ENCODE data around the gene SENP1. TPM values are rescaled to one million over a fixed set of nuclear protein-coding genes. Genes with fewer than 3 reads are reported as not detected.

The SENP1 gene
- polyA plus RNA-seq, 2 of the 4 experiments (the other 2 are of a cell fraction) = 13.9 to 49.3 TPM

GRCh38 chr12:48029491-48030172 is 76.2 kb downstream of the SENP1 start:
- H3K4me3 ChIP-seq = no peak overlapping the region
- H3K4me2 ChIP-seq = no peak overlapping the region
- no peak overlapping the region for H3K27ac ChIP-seq
- TF ChIP-seq MAZ (IDR thresholded peaks at IDR 0.05; ENCODE audit: borderline replicate concordance, low read depth, low read length) = no peak
- no peak for TF ChIP-seq HDAC2 (IDR thresholded peaks at IDR 0.05)
- TF ChIP-seq ATOH8 (CRISPR knock-in tag; IDR thresholded peaks at IDR 0.05; ENCODE audit: low read depth) = no peak
- no peak for TF ChIP-seq RNF2 (IDR thresholded peaks at IDR 0.05; ENCODE audit: borderline replicate concordance, low read depth)
- no peak for TF ChIP-seq PHF8 (IDR thresholded peaks at IDR 0.05; ENCODE audit: borderline replicate concordance, low read depth)
- TF ChIP-seq ZC3H11A (IDR thresholded peaks at IDR 0.05) = no peak
- TF ChIP-seq HOXB13 (CRISPR knock-in tag; IDR thresholded peaks at IDR 0.05; ENCODE audit: low read depth) = no peak
- no peak for TF ChIP-seq CBX2 (IDR thresholded peaks at IDR 0.05; ENCODE audit: borderline replicate concordance, low read depth)
- TF ChIP-seq SREBF2 (IDR thresholded peaks at IDR 0.05) = no peak
- no peak for TF ChIP-seq HMGXB4 (CRISPR knock-in tag; IDR thresholded peaks at IDR 0.05; ENCODE audit: borderline replicate concordance)
- TF ChIP-seq REST (IDR thresholded peaks at IDR 0.05) = no peak
- no peak for TF ChIP-seq SMC3 (IDR thresholded peaks at IDR 0.05)
- no peak for TF ChIP-seq MAFK (IDR thresholded peaks at IDR 0.05; ENCODE audit: partially characterized antibody)
- TF ChIP-seq EHF (CRISPR knock-in tag; IDR thresholded peaks at IDR 0.05) = no peak
- no peak for TF ChIP-seq BHLHE40 (IDR thresholded peaks at IDR 0.05; ENCODE audit: low read depth, low read length)
- no peak for TF ChIP-seq RFX5 (IDR thresholded peaks at IDR 0.05)
- FAIRE-seq (no peak), DNase-seq (ENCODE audit: low read depth in 1 of 2, low spot score in 1 of 2) (no peak), ATAC-seq (no peak)
- ChIA-PET CTCF (interaction anchor here (2.0 kb wide), 1 partner anchor 19 kb away, joined by 6 read pairs; no protein-coding TSS in a partner anchor), POLR2A (interaction anchor here (0.6 kb wide), 1 partner anchor 32 kb away, joined by 3 read pairs; no protein-coding TSS in a partner anchor)
- no peaks in the 10 kb centered on the region for H3K4me1 ChIP-seq
- no peaks in the 10 kb centered on the region for H3K9me3 ChIP-seq
- 64% methylated on average over 6 of the region's 8 CpGs for WGBS (ENCODE audit: missing lambda C conversion rate)

GRCh38 chr12:48028541-48029431 is 77.1 kb downstream of the SENP1 start:
- Histone ChIP-seq H3K9me3 (no peaks in the 10 kb centered on the region), H3K27ac (no peak overlapping the region), H3K4me3 (no peak overlapping the region), H3K4me1 (no peaks in the 10 kb centered on the region), H3K4me2 (no peak overlapping the region)
- ChIA-PET CTCF (interaction anchor here (0.8 to 2.0 kb wide), 2 partner anchors 20 to 150 kb away, joined by 3 to 6 read pairs; no protein-coding TSS in a partner anchor), POLR2A (no interaction called here)
- FAIRE-seq (no peak), ATAC-seq (no peak), DNase-seq (ENCODE audit: low read depth in 1 of 2, low spot score in 1 of 2) (no peak)
- WGBS (ENCODE audit: missing lambda C conversion rate) = 49% methylated on average over 5 of the region's 5 CpGs
- TF ChIP-seq HEYL (CRISPR knock-in tag; IDR thresholded peaks at IDR 0.05) = no peak
- no peak for TF ChIP-seq REST (IDR thresholded peaks at IDR 0.05)
- TF ChIP-seq, protein P1, sequence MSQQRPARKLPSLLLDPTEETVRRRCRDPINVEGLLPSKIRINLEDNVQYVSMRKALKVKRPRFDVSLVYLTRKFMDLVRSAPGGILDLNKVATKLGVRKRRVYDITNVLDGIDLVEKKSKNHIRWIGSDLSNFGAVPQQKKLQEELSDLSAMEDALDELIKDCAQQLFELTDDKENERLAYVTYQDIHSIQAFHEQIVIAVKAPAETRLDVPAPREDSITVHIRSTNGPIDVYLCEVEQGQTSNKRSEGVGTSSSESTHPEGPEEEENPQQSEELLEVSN (IDR thresholded peaks at IDR 0.05; ENCODE audit: borderline replicate concordance, low read depth) = no peak
- TF ChIP-seq ZFP36 (IDR thresholded peaks at IDR 0.05; ENCODE audit: borderline replicate concordance, partially characterized antibody) = no peak
- TF ChIP-seq HDAC2 (IDR thresholded peaks at IDR 0.05) = no peak
- TF ChIP-seq JUNB (IDR thresholded peaks at IDR 0.05) = no peak
- no peak for TF ChIP-seq TFCP2L1 (CRISPR knock-in tag; IDR thresholded peaks at IDR 0.05)
- no peak for TF ChIP-seq POLR2AphosphoS2 (conservative IDR thresholded peaks at IDR 0.05; ENCODE audit: low read length)
- no peak for TF ChIP-seq RNF2 (IDR thresholded peaks at IDR 0.05; ENCODE audit: borderline replicate concordance, low read depth)
- TF ChIP-seq HOXB5 (CRISPR knock-in tag; IDR thresholded peaks at IDR 0.05) = no peak
- no peak for TF ChIP-seq ESRRA (IDR thresholded peaks at IDR 0.05; ENCODE audit: borderline replicate concordance, low read length)
- TF ChIP-seq SREBF2 (IDR thresholded peaks at IDR 0.05) = no peak

Data from A549 (cell line).